Eye (tissue), 1 donor: ENCODE data around the gene RPL36AL.
"Not testable (repeated sequence)": the region's sequence is repeated elsewhere in the genome, so short reads cannot be mapped to it uniquely, and the experiment has no call there.

Source experiments
- DNase-seq: peaks from one replicate; pipeline ENCODE4 v3.0.0-alpha.2; 2015

RPL36AL gene

GRCh38 chr14:49620182-49621113, at the start of gene RPL36AL, which contains the start of gene MGAT2:
Gene RPL36AL, minus strand, starts transcription at chr14:49620626. Its CDS starts 1,522 bp downstream, at chr14:49619104.
Gene MGAT2, plus strand, starts transcription at chr14:49620799. Its CDS starts 470 bp downstream, at chr14:49621269.
- DNase-seq, result peak; percentile 99

DNA sequence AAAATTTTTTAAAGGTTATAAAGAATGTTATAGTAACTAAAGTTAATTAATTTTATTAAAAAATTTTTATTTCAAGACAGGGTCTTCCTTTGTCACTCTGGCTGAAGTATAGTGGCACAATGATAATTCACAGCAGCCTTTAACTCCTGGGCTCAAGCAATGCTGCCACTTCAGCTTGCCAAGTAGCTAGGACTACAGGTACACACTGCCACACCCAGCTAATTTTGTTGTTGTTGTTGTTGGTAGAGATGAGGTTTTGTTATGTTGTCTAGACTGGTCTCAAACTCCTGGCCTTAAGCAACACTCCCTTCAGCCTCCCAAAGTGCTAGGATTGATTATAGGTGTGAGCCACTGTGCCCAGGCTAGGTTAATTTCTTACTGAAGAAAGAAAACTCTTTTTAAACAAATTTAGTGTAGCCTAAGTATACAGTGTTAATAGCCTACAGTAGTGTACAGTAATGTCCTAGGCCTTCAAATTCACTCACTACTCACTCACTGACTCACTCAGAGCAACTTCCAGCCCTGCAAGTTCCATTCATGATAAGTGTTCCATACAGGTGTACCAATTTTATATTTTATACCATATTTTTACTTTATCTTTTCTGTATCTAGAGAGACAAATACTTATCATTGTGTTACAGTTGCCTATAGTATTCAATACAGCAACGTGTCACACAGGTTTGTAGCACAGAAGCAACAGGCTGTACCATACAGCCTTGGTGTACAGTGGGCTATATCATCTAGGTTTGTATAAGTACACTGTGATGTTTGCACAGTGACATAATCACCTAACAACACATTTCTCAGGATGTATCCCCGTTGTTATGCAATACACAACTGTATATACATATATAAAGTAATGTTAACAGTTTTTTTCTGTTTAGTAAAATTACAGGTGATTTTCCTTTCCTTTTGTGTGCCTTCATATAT, 39.4 kb upstream of the RPL36AL start:
- DNase-seq, result no peak

DNA sequence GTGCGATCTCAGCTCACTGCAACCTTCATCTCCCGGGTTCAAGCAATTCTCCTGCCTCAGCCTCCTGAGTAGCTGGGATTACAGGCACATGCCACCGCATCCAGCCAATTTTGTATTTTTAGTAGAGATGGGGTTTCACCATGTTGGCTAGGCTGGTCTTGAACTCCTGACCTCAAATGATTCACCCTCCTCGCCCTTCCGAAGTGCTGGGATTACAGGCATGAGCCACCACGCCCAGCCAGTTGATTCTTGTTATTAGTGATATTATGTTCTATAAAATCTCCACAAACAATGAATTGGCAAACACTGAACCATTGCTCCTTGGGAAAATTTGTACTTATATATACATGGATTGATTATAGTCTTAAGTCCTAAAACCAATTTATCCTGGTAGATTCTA, 37.1 kb upstream of the RPL36AL start:
- DNase-seq, result not testable (repeated sequence)

- no peak for DNase-seq
Observed at GRCh38 chr14:49654511-49654910, 34.1 kb upstream of the RPL36AL start.

DNA sequence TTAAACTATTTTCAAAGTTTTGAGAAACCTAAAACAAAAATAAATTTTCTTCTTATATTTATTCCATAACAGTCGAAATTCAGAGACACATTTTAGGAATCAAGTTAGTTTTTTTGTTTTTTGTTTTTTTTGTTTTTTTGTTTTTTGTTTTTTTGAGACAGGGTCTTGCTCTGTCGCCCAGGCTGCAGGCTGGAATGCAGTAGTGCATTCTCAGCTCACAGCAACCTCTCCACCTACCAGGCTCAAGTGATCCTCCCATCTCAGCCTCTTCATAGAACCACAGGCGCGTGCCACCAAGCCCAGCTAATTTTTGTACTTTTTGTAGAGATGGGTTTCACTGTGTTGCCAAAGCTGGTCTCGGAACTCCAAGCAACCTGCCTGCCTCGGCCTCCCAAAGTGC, 33.1 kb upstream of the RPL36AL start:
- DNase-seq, result no peak

DNA sequence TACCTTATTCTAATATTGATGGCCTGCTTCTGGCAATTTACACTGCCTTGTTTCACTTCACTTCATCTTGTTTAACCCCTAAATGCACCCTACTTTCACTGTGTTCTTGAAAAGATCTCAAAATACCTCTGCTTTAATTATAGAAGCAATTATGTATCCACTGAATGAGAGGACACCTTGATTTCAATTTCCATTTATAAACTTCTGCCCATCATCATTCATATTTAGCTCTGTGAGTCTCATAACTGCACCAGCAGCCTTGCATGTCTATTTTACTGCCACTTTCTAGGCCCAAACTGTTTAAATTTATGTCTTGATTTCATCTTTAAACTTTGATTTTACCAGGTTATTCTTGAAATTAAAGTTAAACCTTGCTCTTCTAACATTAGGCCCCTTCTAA, 21.7 kb upstream of the RPL36AL start:
- DNase-seq, result no peak

- DNase-seq, result no peak
Observed at GRCh38 chr14:49641697-49642129, 21.3 kb upstream of the RPL36AL start.

DNA sequence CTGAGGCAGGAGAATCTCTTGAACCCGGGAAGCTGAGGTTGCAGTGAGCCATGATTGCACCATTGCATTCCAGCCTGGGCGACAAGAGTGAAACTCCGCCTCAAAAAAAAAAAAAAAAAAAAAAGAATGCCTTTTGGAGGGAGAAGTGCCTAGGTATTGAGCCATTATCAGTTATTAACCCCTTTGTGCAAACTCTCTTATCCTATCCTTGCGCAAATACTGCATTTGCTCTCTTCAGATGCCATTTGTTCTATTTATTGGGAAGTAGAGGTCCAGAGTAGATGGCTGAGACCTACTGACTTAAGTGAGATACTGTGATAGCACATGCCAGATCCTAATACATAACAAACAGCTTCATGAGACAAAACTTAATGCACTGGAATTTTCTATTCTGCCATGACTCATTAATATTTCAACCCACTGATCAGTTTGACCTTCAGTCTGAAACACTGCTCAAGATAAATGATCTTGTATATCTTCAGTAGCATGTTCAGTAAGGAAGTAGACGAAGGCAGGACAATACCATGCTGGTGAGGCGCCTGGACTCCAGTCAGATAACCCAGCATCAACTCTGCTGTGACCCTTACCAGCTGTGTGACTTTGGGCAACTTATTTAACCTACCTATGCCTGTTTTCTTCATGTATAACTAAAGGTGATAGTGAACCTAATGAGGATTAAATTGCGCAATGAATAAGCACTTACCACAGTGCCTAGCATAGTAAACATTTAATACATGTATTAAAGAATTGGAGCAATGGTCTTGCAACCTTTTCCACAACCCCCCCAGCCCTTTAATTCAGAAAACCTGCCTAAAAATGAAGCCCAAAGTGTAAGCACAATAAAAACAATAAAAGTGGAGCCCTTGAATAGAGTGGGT, 20.4 kb upstream of the RPL36AL start:
- DNase-seq, result no peak

DNA sequence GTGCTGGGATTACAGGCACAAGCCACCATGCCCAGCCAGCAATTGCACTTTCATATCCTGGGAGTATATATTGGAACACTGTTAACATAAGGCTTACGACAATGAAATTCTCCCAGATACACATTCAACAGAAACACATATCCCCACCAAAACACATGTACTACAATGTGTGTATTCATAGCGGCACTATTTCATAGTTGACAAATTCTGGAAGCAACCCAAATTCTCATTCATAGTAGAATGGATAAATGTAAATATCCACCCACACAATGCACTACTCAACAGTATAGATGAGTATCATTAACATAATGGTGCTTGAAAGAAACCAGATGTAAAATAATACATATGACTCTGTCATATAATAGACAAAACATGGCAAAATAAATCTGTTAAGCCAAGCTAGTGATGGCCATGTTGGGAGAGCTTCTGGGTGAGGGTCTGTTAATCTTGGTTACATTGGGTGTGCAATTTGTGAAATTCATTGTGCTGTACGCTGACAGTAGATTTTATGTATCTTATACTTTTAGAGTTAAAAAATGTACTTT, 17.2 kb upstream of the RPL36AL start:
- DNase-seq, result peak; percentile 10

DNA sequence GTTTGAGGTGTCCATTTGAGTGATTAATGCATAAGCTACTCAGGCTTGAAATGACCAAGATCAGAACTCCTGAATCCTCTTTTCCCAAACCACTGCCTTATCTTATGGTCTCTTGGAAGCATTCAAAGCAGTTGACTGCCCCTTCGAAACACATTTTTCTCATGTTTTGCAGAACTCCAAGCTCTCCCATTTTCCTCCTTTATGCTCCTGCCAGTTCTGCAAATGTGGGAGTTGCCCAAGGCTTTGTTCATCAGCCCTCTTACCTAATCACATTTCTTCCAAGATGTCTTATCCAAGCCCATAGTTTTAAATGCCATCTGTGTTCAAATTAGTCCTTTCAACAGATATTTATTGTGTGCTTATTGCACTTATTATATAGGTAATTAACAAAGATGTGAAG, 16.4 kb upstream of the RPL36AL start:
- DNase-seq, result no peak

DNA sequence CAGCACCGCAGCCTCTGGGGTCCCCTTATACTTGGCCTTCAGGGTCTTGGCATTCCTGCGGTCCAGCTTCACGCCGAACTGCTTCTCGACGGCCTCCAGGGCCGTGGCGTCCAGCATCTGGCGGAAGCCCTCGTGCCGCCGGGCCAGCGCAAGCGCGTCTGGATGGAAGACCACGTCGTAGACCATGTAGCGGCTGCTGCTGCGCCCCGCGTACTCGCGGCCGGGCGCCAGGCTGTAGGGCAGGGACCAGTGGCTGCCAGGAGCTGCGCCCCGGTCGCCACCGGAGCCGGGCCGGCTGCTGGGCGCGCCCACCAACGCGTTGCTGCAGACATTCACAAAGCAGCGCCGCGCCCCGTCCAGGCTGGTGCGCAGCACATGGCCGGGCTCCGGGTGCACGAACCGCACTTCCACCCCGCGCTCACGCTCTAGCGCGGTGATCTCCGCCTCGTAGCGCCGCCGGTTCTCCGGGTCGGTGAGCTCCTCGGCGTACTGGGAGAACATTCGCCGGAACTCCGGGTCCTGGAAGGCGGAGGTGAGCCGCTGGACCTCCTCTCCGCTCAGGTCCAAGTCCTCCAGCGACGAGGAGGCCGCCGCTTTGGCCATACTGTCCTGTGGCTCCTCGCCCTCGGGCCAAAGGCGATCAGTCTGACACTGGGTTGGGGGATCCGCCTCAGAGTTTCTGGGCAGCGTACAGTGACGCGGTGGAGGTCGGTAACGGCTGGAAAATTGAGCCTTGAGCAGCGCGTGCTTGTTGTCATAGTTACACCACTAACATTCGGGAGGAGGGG, 14.3 kb upstream of the RPL36AL start, which contains the start of gene DNAAF2:
TSS of gene DNAAF2 (minus strand) at position 698 of the 788 bp plus-strand sequence. CDS start at position 603, 95 bp downstream.
- peak; percentile 94 for DNase-seq

DNA sequence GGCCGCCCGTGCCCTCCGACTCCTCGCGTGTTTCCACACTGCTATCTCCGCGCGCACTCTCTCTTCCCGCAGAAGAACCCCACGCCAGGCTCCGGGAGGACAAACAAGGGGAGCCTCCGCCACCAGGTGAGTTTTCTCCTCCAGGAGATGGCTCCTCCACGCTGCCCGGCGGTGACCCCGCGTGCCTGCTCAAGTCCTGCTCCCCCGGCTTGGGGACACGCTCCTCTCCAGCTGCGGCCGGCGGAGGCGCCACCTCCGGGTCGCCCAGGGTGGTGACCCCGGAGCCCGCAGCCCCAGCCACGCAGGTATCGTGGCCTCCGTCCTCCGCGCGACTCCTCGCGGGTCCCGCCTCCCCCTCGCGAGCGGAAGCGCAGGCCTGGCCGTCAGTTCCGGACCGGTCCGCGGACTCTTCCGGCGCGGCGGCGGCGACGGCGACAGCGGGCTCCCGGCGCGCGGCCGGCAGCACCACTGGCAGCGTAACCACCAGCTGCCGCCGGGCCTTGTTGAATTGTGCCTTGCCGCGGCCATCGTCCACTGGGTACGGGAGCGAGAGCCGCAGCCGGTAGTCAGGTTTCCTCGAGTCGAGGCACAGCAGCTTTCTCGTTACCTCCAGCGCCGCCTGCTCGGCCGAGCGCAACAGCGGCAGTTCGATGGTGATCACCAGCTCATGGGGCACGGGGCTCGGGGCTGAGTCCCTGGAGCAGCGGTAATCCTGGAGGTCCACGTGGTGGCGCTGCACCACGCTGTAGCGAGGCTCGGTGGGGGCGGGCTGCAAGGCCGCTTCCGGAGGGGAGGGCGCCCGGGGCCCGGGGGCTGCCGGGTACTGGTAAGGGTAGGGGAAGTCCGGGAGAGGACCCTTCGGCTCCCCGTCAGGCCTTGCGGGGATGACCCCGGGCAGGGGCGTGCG, 13.5 kb upstream of the RPL36AL start:
- peak; percentile 98 for DNase-seq

DNA sequence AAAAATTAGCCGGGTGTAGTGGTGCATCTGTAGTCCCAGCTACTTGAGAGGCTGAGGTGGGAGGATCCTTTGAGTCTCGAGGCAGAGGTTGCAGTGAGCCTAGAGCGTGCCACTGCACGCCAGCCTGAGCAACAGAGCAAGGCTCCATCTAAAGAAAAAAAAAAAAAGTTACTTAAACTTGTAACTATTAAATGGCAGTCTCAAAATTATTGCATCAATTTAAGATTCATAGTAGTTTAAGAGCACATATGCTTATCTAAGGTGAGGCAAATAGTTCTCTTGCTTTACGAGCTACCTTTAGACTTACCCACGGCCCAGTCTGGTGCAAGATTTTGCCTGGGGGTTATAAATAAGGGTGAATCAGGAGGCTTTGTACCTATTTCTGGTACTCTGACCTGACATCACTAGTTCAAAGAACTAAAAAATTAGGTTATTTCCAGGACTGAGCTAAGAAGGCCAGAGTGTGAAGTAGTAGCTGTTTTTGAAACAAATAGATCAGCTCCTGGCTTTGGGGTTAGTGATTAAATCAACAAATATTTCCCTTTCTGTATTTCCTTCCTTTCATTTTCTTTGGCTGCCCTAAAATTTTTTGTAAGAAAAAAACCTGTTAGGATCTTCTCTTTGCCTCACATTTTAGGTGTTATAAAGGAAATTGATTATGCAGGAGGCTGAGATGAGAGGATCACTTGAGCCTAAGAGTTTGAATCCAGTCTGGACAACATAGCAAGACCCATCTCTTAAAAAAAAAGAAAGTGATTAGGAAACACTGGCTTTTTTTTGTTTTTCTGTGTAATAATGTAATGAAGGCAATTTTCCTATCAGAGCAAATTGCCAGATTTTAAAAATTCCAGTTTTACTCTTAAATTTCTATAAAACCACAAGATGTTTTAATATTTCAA, 3.8 kb upstream of the RPL36AL start:
- DNase-seq, result no peak

DNA sequence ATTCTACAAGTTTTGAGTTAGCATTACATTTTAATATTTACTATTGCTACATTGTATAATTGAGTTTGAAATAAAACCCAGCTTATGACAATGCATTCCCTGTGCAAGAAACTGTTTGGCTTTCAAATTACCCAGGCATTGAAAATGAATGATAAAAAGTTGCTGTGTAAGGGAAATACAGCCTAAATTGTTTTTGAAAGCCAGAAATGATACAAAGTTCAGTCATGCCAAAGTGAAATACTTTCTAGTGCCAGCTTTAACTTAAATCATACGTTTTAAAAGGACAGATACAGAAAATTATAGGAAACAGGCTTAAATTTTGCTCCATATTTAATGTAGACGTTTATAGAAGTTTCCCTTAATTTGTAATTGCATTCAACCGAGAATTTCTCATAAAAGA, 3.0 kb upstream of the RPL36AL start:
- DNase-seq, result no peak

DNA sequence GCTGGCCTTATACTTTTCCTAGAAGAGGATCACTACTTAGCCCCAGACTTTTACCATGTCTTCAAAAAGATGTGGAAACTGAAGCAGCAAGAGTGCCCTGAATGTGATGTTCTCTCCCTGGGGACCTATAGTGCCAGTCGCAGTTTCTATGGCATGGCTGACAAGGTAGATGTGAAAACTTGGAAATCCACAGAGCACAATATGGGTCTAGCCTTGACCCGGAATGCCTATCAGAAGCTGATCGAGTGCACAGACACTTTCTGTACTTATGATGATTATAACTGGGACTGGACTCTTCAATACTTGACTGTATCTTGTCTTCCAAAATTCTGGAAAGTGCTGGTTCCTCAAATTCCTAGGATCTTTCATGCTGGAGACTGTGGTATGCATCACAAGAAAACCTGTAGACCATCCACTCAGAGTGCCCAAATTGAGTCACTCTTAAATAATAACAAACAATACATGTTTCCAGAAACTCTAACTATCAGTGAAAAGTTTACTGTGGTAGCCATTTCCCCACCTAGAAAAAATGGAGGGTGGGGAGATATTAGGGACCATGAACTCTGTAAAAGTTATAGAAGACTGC, 1.7 kb upstream of the RPL36AL start:
- DNase-seq, result no peak

GRCh38 chr14:49621114-49621881, 872 bp upstream of the RPL36AL start:
- no peak for DNase-seq

GRCh38 chr14:49619730-49620129, 696 bp downstream of the RPL36AL start:
- DNase-seq, result no peak

GRCh38 chr14:49619273-49619672, 1.2 kb downstream of the RPL36AL start:
- not testable (repeated sequence) for DNase-seq
